NCI-H1105 treated with DMSO at 0.1 percent for 48 hours (cell line): ENCODE results near the gene PIGZ.

Experiments
- DNase-seq: peaks from one replicate; lab custom pipeline; 2025; lab: John Stamatoyannopoulos, UW

Gene PIGZ

DNA sequence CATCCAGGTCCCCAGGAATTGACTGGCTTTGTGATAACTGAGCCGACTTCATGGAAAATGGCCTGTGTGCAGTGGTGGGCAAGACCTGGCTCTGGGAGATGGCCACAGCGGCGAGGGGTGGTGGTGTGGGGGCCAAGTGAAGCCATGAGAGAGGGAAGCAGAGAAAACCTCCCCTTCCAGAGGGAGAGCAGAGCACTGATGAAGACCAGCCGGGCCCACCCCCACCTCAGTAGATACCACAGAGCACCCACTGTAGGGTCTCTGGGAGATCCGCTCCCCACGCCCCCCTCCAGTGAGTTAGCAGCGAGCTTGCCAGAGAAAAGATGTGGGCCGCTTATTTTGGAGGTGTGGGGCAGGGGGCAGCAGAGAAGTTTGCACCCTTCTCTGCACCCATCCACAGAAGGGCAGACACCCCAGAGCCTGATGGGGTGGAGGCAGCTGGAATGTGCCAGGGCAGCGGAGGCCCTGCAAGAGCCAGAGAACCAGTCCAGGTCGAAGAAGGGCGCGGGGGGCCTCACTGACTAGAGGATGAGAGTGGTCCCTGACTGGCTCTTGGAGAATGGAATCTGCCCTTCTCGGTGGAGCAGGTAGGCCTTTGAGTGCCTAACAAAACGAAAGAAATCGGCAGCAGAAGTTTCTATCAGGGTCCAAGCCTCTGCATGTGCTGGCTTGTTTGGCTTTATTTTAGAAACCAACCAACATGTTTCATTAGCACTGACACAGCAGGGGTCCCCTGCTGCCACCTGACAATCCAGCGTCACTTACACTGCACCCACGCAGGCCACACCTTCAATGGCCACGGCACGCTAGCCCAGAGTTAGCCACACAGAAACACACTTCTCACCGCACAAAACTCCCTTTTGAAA, 32.7 kb upstream of the PIGZ start:
- no peak for DNase-seq

DNA sequence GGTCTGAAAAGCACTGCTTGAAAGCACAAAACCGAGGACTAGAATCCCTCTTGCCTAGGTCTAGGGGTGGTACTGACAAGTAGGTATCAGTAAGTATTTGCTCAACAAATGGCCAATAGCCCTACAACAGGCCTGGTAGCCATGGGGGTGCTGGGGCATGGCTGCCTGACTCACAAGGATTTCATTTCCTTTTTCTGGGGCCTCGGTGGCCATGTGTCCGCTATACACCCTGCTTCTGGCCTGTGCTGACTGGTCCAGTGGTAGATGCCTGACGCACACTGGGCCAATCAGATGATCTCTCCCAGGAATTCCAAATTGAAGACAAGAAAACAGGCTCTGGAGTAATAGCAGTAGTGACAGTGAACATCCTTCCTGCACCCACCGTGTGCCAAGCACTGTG, 31.6 kb upstream of the PIGZ start:
- DNase-seq: no peak

DNA sequence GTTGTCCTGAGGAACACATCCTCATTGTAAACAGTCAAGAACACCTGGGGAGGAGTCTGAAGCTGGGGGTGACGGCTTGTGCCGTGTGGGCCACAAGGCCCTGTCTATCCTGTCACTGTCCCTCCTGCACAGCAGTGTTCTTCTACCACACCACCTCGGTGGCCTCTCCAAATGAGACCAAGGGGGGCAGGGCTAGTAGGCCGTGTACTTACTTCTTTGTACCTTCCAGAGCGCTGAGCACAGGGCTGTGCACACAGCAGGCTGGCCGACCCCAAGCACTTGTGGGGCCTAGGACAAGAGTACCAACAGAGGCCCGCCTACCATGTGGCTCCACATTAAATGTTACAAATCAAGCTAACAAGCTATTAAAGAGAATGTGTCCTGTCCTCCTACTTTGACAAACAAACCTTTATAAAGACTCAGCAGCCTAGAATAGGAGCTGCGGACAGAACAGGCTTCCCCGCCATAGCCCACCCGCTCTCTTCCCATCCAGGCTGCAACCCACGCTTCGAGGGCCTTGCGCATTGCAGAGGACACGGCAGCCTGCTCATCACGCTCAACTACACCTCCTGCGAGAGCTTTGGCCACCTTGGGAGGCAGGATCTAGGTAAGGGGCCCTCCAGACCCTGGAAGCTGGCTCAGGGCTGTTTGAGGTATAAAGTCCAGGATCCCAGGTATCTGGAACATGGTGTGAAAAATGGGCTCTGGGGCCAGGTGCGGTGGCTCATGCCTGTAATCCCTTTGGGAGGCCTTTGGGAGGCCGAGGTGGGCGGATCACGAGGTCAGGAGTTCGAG, 30.5 kb upstream of the PIGZ start:
- no peak for DNase-seq

DNA sequence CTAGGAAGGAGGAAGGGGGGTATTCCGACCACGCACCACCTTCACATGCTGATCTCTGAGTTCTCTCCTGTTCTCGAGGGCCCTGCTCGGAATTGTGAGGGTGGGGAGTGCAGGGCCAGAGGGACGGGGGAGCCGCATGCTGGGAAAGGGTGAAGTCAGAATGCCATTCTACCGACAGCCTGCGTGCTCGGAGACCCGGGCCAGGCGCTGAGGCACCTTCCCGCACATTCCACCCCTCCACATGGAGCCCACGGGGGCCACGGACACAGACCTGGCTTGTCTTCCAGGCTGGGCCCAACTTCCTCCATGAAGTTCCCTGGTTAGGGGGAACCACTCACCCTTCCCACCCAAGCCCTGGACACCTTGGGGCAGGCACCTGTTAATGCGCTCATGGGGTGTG, 28.7 kb upstream of the PIGZ start:
- DNase-seq: no peak

DNA sequence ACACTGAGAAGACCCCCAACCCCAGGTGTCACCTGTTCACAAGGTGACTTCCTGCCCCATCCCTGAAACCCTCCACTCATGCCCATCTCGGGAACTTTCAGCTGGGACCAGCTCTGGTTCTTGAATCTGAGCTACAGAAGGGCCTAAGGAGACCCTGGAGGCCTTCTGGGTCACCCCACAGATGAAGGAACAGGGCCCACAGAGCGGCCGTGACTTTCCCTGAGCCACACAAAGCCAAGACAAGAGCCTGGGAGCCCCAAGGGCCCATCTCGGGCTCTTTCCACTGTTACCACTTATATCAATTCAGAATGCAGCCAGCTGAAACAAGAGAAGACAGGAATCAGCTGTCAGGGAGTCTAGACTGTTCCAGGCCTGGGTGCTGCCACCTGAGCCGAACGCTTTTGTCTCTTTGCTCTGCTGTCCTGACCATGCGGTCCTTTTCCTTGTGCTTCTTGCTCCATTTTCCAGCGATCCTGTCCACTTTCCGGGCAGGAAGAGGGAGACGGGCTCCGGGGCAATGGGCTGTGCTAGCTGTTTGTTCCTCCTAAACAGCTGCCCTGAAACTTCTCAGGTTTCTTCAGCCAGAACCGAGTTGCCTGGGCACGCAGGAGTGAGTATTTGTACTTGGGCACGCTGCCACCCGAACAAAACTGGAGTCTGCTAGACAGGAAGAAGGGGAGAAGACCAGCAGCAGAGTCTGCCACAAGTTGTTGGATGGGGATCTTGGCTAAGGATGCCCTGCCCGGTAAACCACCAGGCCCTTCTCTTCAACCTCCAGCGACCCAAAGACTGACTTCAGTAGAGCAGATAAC, 28.0 kb upstream of the PIGZ start:
- peak; percentile 29 for DNase-seq

DNA sequence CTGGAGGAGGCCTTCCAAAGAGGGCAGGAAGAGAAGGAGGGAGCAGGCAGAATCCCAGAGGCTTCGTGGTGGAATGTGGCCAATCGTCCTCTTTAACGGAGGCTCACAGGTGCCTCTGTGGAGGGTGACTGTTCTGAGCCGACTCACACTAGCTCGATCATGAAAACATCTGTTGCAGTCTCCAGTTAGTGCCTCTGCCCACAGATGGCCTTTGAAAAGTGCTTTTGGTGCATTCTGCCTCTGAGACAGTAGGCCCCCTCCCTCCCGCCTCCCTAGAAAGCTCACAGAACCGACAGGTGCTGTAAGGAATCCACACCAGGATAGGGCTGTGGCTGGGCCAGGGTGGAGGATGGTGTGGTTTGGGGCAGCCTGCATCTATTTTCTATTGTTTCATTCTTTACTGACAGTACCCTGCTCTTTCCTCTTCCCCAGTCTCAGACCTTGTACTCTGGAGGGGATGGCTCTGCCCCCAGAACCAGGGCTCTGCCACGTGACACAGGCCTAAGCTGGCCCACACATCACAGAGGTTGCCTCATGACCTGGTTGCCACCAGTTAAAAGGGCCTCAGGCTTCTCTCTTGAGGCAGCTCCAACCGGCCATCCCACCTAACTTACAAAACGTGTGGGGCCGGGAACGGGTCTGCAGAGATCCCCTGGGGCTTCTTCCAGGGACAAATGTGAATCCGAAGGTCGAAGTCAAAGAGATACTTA, 27.2 kb upstream of the PIGZ start:
- DNase-seq: no peak

DNA sequence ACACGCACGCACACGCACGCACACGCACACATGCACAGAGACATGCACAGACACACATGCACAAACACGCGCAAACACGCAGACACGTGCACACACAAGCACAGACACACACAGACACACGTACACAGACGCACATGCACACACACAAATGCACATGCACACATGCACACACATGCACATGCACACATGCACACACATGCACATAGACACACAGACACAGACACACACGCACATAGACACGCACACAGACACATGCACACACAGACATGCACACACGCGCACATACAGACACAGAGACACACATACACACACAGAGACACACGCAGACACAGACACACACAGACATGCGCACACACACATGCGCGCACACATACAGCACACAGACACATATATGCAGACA, 26.4 kb upstream of the PIGZ start:
- DNase-seq: no peak

DNA sequence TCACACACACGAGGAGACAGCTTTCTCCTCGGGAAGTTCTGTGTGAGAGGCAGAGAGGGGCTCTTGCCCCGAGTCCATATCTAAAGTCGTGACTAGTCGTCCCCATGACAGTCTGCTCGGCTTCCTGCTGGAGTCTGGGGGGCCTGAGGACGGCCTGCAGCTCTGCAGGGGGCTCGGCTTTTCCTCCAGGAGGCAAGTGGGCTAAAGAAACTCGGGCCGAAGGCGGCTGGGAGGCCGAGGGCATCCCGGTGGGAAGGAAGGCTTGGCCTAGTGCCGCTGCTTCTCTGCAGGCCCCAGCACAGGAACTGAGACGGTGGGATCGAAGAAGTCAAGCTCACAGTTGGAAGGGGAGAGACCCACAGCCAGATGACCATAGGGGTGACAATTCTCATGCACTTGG, 25.4 kb upstream of the PIGZ start:
- no peak for DNase-seq

DNA sequence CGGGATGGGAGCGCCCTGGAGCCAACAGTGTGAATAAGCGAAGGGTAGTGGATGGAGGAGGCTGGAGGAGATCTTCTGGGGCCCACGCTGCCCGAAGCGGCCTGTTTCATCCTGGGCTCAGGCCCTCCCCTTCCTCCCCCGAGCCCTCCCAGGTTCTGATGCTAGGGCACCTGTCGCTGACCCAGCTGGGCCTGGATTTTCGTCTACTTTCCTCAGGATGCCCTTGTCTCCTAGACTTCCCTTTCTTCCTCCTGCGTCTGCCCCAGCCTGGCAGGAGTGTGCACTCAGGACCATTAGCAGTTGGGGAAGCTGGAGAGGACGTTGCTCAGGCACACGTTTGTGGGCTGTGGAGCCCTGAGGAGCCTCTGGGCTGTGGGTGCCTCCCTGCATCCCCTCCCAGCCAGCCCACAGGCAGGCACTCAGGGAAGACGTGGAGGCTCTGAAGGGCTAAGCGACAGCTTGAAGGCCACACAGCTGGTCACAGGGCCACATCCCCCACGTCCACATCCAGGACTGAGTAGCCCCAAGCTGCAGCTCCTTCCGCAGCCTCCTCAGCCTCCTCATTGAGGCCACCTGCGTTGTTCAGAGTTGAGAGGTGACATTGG, 23.9 kb upstream of the PIGZ start:
- no peak for DNase-seq

DNA sequence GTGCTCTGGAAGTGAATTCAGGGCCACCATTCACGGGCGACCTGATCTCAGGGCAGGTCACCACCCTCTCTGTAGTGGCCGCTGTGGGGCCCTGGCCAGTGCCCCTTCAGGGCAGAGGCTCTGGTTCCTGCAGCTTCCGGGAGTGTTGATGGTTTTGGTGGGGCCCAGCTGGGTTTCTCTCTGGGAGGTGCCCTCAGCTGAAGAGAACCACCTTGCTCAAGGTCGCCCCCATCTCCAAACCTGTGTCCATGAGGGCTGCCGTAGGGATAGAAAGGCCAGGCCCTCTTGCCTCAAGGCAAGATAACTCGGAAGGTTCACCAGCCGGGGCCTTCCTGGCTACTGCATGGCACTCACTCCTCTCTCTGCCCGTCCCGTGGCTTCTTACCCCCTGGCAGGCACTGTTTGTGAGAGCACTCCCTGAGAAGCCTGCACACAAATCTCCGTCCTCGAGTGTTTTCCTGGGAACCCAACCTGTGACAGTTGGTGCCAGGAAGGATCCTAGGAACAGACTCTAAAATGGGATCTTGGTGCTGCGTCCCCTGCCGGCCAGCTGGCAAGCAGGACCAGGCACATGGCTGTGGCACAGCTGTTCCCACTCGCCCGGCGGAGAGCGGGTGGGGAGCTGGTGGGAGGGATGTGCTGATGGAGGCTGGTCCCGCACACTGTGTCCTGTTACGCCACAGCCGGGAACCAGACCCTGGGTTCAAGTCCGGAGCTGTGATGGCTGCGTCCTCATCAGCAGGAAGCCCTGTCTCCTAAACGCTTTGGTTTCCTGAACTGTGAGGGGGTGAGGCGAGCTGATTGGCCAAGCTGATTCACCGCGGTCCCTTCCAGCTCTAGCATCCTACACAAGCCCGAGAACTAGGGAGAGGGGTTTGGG, 23.2 kb upstream of the PIGZ start:
- no peak for DNase-seq

DNA sequence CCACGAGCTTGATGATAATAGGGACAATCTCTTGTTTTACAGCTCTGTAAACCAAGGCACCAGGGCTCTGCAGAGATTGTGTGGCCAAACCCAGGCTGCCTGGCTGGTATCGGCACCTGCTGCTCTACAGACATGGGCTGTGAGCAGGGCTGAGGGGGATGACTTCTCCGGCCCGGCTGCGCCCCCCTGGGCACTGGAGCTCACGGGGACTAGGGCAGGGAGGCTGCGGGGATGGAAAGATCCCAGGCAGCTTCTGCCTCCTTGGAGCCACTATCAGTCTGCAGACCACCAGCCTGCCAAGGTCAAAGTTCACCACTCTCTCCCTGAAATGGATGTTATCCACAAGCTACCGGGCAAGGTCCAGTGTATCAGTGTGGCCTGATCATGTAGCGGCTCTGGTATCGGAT, 22.0 kb upstream of the PIGZ start:
- DNase-seq: no peak

DNA sequence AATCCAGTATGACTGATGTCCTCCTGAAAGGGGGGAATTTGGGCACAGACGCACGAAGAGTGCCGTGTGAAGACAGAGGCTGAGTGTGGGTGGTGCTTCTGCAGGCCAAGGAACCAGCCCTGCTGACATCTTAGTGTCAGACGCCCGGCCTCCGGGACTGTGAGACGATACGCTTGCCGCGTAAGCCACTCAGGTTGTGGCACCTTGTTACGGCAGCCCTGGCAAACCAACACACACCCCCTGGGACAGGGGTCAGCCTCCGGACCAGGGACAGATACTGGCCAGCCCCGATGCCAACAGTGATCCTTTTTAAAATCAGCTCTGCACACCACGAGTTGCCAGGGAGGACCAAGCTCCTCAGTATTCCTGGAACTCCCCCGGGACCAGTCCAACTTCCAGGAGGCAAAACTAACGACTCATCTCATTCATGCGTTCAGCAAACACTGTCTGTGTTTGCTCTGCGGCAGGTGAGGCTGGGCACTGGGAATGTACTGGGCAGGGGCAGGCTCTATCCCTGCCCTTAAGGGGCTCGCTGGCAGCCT, 21.2 kb upstream of the PIGZ start:
- no peak for DNase-seq

DNA sequence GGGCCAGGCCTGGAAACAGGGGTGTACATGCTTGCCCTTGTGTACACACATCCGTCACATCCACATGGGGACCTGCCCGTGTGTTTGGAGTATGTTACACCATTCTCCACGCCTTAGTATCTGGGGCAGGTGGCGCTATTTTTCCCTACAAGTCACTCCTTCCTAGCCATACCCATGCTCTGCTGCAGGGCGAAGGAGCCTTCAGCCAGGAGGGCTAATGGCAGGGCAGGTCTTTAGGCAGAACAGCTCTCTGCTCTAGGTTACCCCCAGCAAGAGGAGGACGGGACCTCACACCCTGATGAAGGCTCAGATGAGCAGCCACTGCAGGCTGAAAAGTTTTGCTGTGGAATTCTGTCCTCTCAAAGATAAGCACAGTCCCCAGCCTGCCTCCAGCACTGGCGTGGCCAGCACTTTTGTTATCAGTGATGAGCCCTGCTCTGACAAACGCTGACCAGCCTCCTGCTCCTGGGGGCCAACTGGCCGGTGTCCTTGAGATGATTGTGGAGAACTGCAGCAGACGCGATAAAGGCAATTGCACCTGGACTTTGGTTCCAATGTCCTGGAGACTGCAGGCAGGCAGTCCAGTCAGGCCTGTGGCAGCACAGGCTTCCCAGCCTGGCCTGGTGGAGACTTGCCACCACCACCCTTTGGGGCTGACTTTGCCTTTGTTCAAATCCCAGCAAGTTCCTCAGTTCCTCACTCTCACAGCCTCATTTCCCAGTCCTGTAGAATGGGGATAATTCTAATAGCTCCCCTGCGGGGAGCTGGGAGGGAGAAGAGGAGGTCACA, 19.8 kb upstream of the PIGZ start:
- DNase-seq: no peak

DNA sequence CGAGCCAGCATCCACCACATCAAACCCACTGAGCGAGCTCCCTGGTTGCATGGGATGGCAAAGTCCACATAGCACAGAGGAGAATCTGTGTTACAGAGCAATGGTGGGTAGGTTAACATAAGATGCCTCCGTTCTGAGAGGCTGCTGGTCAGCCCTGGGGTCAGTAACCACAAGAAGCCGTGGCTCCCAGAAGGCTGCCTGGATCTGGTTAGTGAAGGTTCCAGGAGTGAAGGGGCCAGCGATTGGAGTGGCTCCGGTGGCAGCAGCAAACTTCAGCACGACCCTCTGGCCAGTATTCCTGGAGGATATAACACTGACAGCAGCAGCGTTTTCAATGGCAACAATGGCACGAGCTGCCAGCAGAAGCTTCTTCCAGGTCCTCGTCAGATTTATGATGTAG, 18.4 kb upstream of the PIGZ start:
- no peak for DNase-seq

DNA sequence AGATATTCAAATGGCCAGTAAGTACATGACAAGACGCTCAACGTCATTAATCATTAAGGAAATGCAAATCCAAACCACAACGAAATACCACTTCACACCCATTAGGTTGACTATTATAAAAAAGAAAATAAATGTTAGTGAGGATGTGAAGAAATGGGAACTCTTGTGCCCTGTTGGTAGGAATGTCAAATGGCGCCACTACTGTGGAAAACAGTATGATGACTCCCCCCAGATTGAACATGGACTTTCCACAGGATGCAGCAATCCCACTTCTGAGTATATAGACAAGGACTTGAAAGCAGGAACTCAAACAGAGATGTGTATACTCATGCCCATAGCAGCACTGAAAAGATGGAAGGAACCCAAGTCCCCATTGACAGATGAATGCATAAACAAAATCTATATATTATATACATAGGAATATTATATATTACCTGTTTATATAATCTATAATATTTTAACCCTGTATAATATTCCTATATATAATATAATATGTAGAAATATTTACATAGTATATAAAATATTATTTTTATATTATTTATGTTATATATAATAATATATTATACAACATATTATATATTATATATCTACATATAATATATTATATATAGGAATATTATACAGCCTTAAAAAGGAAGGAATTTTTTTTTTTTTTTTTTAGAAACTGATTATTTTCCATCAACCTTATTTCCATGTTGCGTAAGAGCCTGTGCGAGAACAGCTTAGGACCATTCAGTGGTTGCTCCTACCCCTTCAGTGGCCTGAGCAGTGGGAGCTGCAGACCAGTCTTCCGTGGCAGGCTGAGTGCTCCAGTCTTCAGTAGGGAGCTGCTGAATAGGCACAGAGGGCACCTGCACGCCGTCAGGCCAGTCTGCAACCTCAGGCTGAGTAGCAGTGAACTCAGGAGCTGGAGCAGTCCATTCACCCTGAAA, 17.6 kb upstream of the PIGZ start:
- DNase-seq: no peak

DNA sequence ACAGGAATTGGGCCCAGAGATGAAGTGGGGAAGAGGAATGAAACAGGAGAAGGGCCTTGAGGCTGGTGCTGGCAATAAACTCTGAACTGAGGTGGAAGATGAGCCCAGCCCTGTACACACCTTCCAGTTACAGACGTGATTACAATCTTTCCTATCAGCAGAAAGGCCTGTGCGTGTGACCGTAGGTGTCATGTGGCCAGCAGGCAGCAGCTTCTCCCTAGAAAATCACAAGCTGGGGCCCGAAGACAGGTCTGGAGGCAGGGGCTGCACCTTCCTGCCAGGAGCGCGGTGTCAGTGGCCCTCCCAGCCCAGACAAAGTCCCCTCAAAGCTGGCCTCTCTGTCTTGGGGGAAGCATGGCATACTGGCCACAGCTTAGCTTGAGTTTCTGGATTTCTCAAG, 16.7 kb upstream of the PIGZ start:
- DNase-seq: no peak

DNA sequence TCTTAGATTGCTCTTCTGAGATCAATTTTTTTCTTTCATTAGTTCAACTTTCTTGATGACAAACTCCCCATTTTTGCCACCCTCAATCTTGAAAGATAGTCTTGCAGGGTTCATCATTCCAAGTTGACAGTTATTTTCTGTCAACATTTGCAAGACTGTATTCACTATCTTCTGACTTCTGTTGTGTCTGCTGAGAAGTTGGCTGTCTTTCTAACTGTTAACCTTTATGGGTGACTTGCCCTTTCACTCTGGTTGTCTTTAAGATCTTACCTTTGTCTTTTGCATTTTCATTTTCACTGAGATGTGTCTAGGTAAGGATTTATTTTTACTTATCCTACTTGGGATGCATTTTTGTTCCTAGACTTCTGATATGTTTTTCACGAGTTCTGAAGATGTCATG, 14.6 kb upstream of the PIGZ start:
- no peak for DNase-seq

DNA sequence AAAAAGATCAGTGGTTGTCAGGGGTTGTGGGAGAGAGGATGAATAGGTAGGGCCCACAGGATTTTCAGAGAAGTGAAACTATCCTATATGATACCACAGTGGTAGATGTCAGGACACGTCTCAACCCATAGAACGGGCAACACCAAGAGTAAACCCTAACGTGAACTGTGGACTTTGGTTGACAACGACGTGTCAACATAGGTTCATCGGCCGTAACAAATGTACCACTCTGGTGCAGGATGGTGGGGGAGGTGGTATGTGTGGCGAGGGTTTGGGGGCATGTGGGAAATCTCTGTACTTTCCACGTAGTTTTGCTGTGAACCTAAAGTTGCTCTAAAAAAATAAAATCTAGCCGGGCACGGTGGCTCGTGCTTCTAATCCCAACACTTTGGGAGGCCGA, 13.0 kb upstream of the PIGZ start:
- no peak for DNase-seq
